ENCODE measurements around the gene EIF1AD.

DNA sequence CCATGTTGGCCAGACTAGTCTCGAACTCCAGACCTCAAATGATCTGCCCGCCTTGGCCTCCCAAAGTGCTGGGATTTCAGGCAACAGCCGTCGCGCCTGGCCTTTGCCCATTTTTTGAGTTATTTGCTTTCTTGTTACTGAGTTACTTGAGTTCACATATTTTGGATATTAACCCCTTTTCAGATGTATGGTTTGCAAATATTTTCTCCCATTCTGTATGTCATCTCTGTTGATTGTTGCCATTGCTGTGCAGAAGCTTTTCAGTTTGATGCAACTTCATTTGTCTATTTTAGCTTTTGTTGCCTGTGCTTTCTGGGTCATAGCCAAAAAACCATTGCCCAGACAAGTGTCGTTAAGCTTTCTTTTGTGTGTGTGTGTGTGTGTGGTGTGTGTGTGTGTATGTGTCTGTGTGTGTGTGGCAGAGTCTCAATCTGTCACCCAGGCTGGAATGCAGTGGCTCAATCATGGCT lies 49.9 kb downstream of the EIF1AD start:
- no peak for TF ChIP-seq POLR2A (IDR thresholded peaks at IDR 0.05)
- no peak for TF ChIP-seq CTCF (IDR thresholded peaks at IDR 0.05)
